IMR-90 (cell line): Measurements from ENCODE around the gene CARMIL1. TPM values are rescaled to one million over a fixed set of nuclear protein-coding genes. Genes with fewer than 3 reads are reported as not detected.
A peak's percentile ranks its signal among the peaks of the same experiment; 100 is the strongest.

Experiments used
- ATAC-seq: fragments of 200-7000 bp; cut with Tn5 transposase; 2 replicates; pipeline ENCODE4 v1.9.1; 2020; ENCODE audit warnings: low read depth, mild to moderate bottlenecking, moderate library complexity
- BruUV-seq: library from RNA; stranded (reverse); fragments of 400-500 nt; replicated peaks from 2 replicates; lab custom pipeline; 2021; lab: Mats Ljungman, UMichigan
- CTCF ChIA-PET: fragments of 300-600 bp; formaldehyde crosslinking; extraction: SDS; loops from one replicate; lab custom pipeline; 2021; ENCODE audit warnings: antibody characterized with exemption; lab: Yijun Ruan, JAX
- POLR2A ChIA-PET: fragments of 300-600 bp; sonication (Branson Sonifier 250); formaldehyde crosslinking; loops from one replicate; lab custom pipeline; 2022; ENCODE audit warnings: antibody characterized with exemption; ENCODE audit not compliant: unreplicated experiment; lab: Charles Lee
- DNase-seq: peaks from one replicate; pipeline ENCODE4 v3.0.0; 2013
- H2AFZ ChIP-seq: replicated peaks from 2 replicates; pipeline ENCODE3; 2013; ENCODE audit warnings: low read length, mild to moderate bottlenecking; ENCODE audit not compliant: poor library complexity
- H2AK5ac ChIP-seq: 2 replicates; pipeline ENCODE4 v1.6.1; 2013; ENCODE audit warnings: low read depth, low read length, inconsistent platforms
- H2AK9ac ChIP-seq: replicated peaks from 2 replicates; pipeline ENCODE3; 2013; ENCODE audit warnings: mild to moderate bottlenecking, low read depth, low read length, moderate library complexity; ENCODE audit not compliant: poor library complexity
- H2BK120ac ChIP-seq: 2 replicates; pipeline ENCODE4 v1.6.1; 2013; ENCODE audit warnings: low read depth, low read length, inconsistent platforms
- H2BK15ac ChIP-seq: 3 replicates; pipeline ENCODE4 v1.6.1; 2013; ENCODE audit warnings: low read depth, low read length, inconsistent platforms
- H2BK20ac ChIP-seq: 2 replicates; pipeline ENCODE4 v1.6.1; 2013; ENCODE audit warnings: low read depth, mild to moderate bottlenecking, inconsistent platforms, low read length, moderate library complexity
- H2BK5ac ChIP-seq: 2 replicates; pipeline ENCODE4 v1.6.1; 2013; ENCODE audit warnings: mild to moderate bottlenecking, low read depth, low read length, inconsistent platforms; ENCODE audit not compliant: poor library complexity, severe bottlenecking
- H3K14ac ChIP-seq: replicated peaks from 2 replicates; pipeline ENCODE4 v1.6.1; 2013; ENCODE audit warnings: low read depth, low read length, inconsistent platforms
- H3K18ac ChIP-seq: 2 replicates; pipeline ENCODE4 v1.6.1; 2013; ENCODE audit warnings: low read depth, low read length, control low read depth
- H3K23ac ChIP-seq: 2 replicates; pipeline ENCODE4 v1.6.1; 2013; ENCODE audit warnings: low read depth, low read length, inconsistent platforms
- H3K27ac ChIP-seq: 2 replicates; pipeline ENCODE4 v1.5.1; 2013; ENCODE audit warnings: mild to moderate bottlenecking, control low read depth, low read length; ENCODE audit not compliant: insufficient read depth
- H3K27me3 ChIP-seq: 2 replicates; pipeline ENCODE4 v1.6.1; 2013; ENCODE audit warnings: low read length; ENCODE audit not compliant: control insufficient read depth, insufficient read depth
- H3K36me3 ChIP-seq: 2 replicates; pipeline ENCODE4 v1.6.1; 2013; ENCODE audit warnings: low read length, mixed read lengths; ENCODE audit not compliant: control insufficient read depth, insufficient read depth
- H3K4ac ChIP-seq: 2 replicates; pipeline ENCODE4 v1.6.1; 2013; ENCODE audit warnings: low read depth, low read length, inconsistent platforms
- H3K4me1 ChIP-seq: 2 replicates; pipeline ENCODE4 v1.6.1; 2013; ENCODE audit warnings: low read length, mixed read lengths; ENCODE audit not compliant: control insufficient read depth, insufficient read depth
- H3K4me2 ChIP-seq: 2 replicates; pipeline ENCODE4 v1.6.1; 2013; ENCODE audit warnings: low read depth, mild to moderate bottlenecking, control low read depth, low read length, moderate library complexity
- H3K4me3 ChIP-seq: 2 replicates; pipeline ENCODE4 v1.5.1; 2013; ENCODE audit warnings: low read depth, mild to moderate bottlenecking, control low read depth, low read length, moderate library complexity; ENCODE audit not compliant: insufficient read depth
- H3K56ac ChIP-seq: 2 replicates; pipeline ENCODE4 v1.6.1; 2013; ENCODE audit warnings: low read length, inconsistent platforms; ENCODE audit not compliant: insufficient read depth; ENCODE audit errors: extremely low read depth
- H3K79me1 ChIP-seq, 2 experiments: 2 replicates each; pipeline ENCODE4 v1.6.1; 2013; ENCODE audit warnings: low read length in 2 of 2, inconsistent platforms in 1 of 2, low read depth in 1 of 2
- H3K9ac ChIP-seq: 2 replicates; pipeline ENCODE4 v1.6.1; 2013; ENCODE audit warnings: low read depth, low read length, control low read depth
- H3K9me1 ChIP-seq: 2 replicates; pipeline ENCODE4 v1.6.1; 2013; ENCODE audit warnings: low read length, inconsistent platforms; ENCODE audit not compliant: insufficient read depth
- H3K9me3 ChIP-seq: 2 replicates; pipeline ENCODE4 v1.6.1; 2013; ENCODE audit warnings: low read length; ENCODE audit not compliant: control insufficient read depth, insufficient read depth
- H4K20me1 ChIP-seq: 2 replicates; pipeline ENCODE4 v1.6.1; 2013; ENCODE audit warnings: low read length, inconsistent platforms; ENCODE audit not compliant: insufficient read depth
- H4K5ac ChIP-seq: 2 replicates; pipeline ENCODE4 v1.6.1; 2013; ENCODE audit warnings: mild to moderate bottlenecking, low read depth, low read length, control low read depth
- H4K8ac ChIP-seq, 2 experiments: 2 replicates each; pipeline ENCODE4 v1.6.1; 2013; ENCODE audit warnings: low read depth in 2 of 2, low read length in 2 of 2, control low read depth in 1 of 2, inconsistent platforms in 1 of 2
- H4K91ac ChIP-seq: 2 replicates; pipeline ENCODE4 v1.6.1; 2013; ENCODE audit warnings: low read depth, low read length, inconsistent platforms; ENCODE audit not compliant: insufficient read depth
- CEBPB ChIP-seq: IDR thresholded peaks from 2 replicates; pipeline ENCODE4 v1.6.1; 2012; ENCODE audit warnings: low read depth, low read length, improper control_type of control experiment
- RFX5 ChIP-seq: IDR thresholded peaks from 2 replicates; pipeline ENCODE4 v1.8.0; 2012; ENCODE audit warnings: low read depth, mild to moderate bottlenecking, low read length, moderate library complexity
- WGBS, 2 experiments: methylation state at CpG; one replicate each; pipeline versions ENCODE4 v1.1.5 to v1.1.7; 2013; ENCODE audit warnings: missing lambda C conversion rate in 2 of 2; ENCODE audit not compliant: insufficient read length in 1 of 2; ENCODE audit errors: extremely low coverage in 2 of 2; 5-methylcytosine and 5-hydroxymethylcytosine counted together
- dilution Hi-C: fragments of 300-500 bp; cut with HindIII; formaldehyde crosslinking; loops from one replicate; pipeline ENCODE4 v1.14.3; 2018; ENCODE audit warnings: low sequenced_read_pairs; ENCODE audit not compliant: unreplicated experiment
- in situ Hi-C: fragments of 300-500 bp; cut with MboI; formaldehyde crosslinking; loops from 3 replicates; pipeline ENCODE4 v1.14.3; 2019; ENCODE audit warnings: low sequenced_read_pairs, inconsistent platforms, mixed read lengths
- intact Hi-C: fragments of 100-400 bp; cut with micrococcal nuclease; formaldehyde crosslinking; loops from 2 replicates; pipeline ENCODE4 v1.10.0; 2022
- polyA plus RNA-seq, 3 experiments: library from polyadenylated mRNA; depleted of rRNA; stranded (reverse); fragments of >200 nt; gene quantifications; 2 replicates each; pipeline ENCODE4 v1.2.3, GENCODE V29; 2012; ENCODE audit warnings: low replicate concordance in 1 of 3
- total RNA-seq: library from RNA; depleted of rRNA; stranded (reverse); fragments of >200 nt; gene quantifications from 2 replicates; pipeline ENCODE4 v1.2.3, GENCODE V29; 2012

CARMIL1 gene
- total and polyA plus RNA-seq, 2 of the 4 experiments (the other 2 are of a cell fraction): 1.3 to 2.9 TPM

- no CpG with 5 or more reads among the region's 1 CpG for WGBS, 2 experiments
Measured at GRCh38 chr6:25454136-25454535, 175.0 kb downstream of the CARMIL1 start.

More at GRCh38 chr6:25454136-25454535, 175.0 kb downstream of the CARMIL1 start:
- H3K9me3 ChIP-seq: no peaks in the 10 kb centered on the region
- H3K56ac ChIP-seq: no peak overlapping the region
- DNase-seq: peak; percentile 6
- no peak overlapping the region for H4K5ac ChIP-seq
- no peak overlapping the region for H2BK5ac ChIP-seq
- H2BK20ac ChIP-seq: no peak overlapping the region
- H3K4me1 ChIP-seq: no peaks in the 10 kb centered on the region
- no peak overlapping the region for H2AK9ac ChIP-seq
- CTCF ChIA-PET: no interaction called here
- no peak overlapping the region for H4K91ac ChIP-seq
- no peak overlapping the region for H3K27ac ChIP-seq
- ATAC-seq: peak; percentile 64; the same call in 1 of the 2 replicates
- no peak overlapping the region for H2AK5ac ChIP-seq
- no peak overlapping the region for H2AFZ ChIP-seq
- H3K18ac ChIP-seq: no peak overlapping the region
- in situ Hi-C loops (no loop called here), intact Hi-C loops (no loop called here), dilution Hi-C loops (no loop called here)
- no TSS peak for BruUV-seq
- no peak overlapping the region for H4K8ac ChIP-seq
- no peak overlapping the region for H2BK120ac ChIP-seq
- H3K9me1 ChIP-seq: no peaks in the 10 kb centered on the region
- H3K4me2 ChIP-seq: no peak overlapping the region
- POLR2A ChIA-PET: no interaction called here
- H3K9ac ChIP-seq: no peak overlapping the region
- H3K79me1 ChIP-seq: no peaks in the 10 kb centered on the region
- no peaks in the 10 kb centered on the region for H4K20me1 ChIP-seq
- no peak for TF ChIP-seq RFX5
- TF ChIP-seq CEBPB: 0 out of 2 replicates have a peak, but pooled peaks have one; percentile 32
- H3K14ac ChIP-seq: no peak overlapping the region
- H3K4ac ChIP-seq: no peak overlapping the region
- H3K36me3 ChIP-seq: no peaks in the 10 kb centered on the region
- H3K27me3 ChIP-seq: no peaks in the 10 kb centered on the region
- no peak overlapping the region for H3K23ac ChIP-seq
- no peak overlapping the region for H3K4me3 ChIP-seq
- H2BK15ac ChIP-seq: no peak overlapping the region
